A549 (cell line): Measurements from ENCODE around the gene TRPM2. TPM values are rescaled to one million over a fixed set of nuclear protein-coding genes. Genes with fewer than 3 reads are reported as not detected.

Experiments used
- ATAC-seq, 2 experiments: fragments of 200-7000 bp in 1 of 2; fragments of >200 bp in 1 of 2; cut with Nextera tagmentation in 1 of 2; cut with Tn5 transposase in 1 of 2; 3 replicates each; pipeline versions ENCODE4 v1.8.0 to v1.9.1; 2018 to 2020; ENCODE audit warnings: mild to moderate bottlenecking in 1 of 2, moderate library complexity in 1 of 2
- CTCF ChIA-PET: fragments of 300-600 bp; sonication (Branson Sonifier 250); formaldehyde crosslinking; extraction: SDS; loops from one replicate; lab custom pipeline; 2021; ENCODE audit warnings: antibody characterized with exemption, inconsistent platforms; lab: Yijun Ruan, JAX
- POLR2A ChIA-PET: fragments of 350-600 bp; formaldehyde crosslinking; extraction: SDS; loops from one replicate; lab custom pipeline; 2021; ENCODE audit warnings: antibody characterized with exemption, inconsistent platforms; lab: Yijun Ruan, JAX
- DNase-seq, 2 experiments: peaks; one replicate each; pipeline versions ENCODE4 v3.0.0 to v3.0.0-alpha.2; 2011 to 2016; ENCODE audit warnings: low read depth in 1 of 2, low spot score in 1 of 2
- FAIRE-seq: peaks from 2 replicates; lab custom pipeline; 2011; peaks lifted over from hg19 to GRCh38; lab: Jason Lieb, UNC
- H3K27ac ChIP-seq, 2 experiments: fragments of >200 bp; sonication (Bioruptor Twin); formaldehyde crosslinking; 3 replicates each; pipeline ENCODE4 v1.5.1; 2016 to 2017
- H3K4me1 ChIP-seq: fragments of >200 bp; sonication (Bioruptor Twin); formaldehyde crosslinking; 3 replicates; pipeline ENCODE4 v1.6.1; 2016
- H3K4me2 ChIP-seq: fragments of >200 bp; sonication (Bioruptor Twin); formaldehyde crosslinking; 3 replicates; pipeline ENCODE4 v1.6.1; 2016
- H3K4me3 ChIP-seq: fragments of >200 bp; sonication (Bioruptor Twin); formaldehyde crosslinking; 3 replicates; pipeline ENCODE4 v1.5.1; 2016
- H3K9me3 ChIP-seq: fragments of >200 bp; sonication (Bioruptor Twin); formaldehyde crosslinking; 3 replicates; pipeline ENCODE4 v1.6.1; 2016
- CEBPB ChIP-seq, 2 experiments: fragments of >200 bp in 1 of 2; sonication (Bioruptor Twin) in 1 of 2; formaldehyde crosslinking in 1 of 2; IDR thresholded peaks; 2 replicates each; pipeline ENCODE4 v1.6.1; 2012 to 2016
- EHF ChIP-seq: fragments of 250-450 bp; sonication (Bioruptor Pico); IDR thresholded peaks from 2 replicates; pipeline ENCODE4 v1.5.0; 2020; ENCODE audit warnings: mild to moderate bottlenecking
- ESRRA ChIP-seq: fragments of 150-350 bp; IDR thresholded peaks from 2 replicates; pipeline ENCODE4 v1.6.1; 2014; ENCODE audit warnings: mild to moderate bottlenecking, low read length, borderline replicate concordance
- FOXS1 ChIP-seq: fragments of 250-450 bp; sonication (Bioruptor Pico); IDR thresholded peaks from 2 replicates; pipeline ENCODE4 v1.5.0; 2020; ENCODE audit warnings: mild to moderate bottlenecking, moderate library complexity
- HOXA7 ChIP-seq: fragments of 250-450 bp; sonication (Bioruptor Pico); IDR thresholded peaks from 2 replicates; pipeline ENCODE4 v1.5.0; 2020; ENCODE audit warnings: mild to moderate bottlenecking, moderate library complexity
- KDM5A ChIP-seq: fragments of 200-600 bp; sonication (generic); IDR thresholded peaks from 2 replicates; pipeline ENCODE4 v1.6.1; 2016; ENCODE audit warnings: antibody characterized with exemption, mild to moderate bottlenecking
- NR3C1 ChIP-seq: fragments of >200 bp; sonication (Bioruptor Twin); formaldehyde crosslinking; IDR thresholded peaks from 3 replicates; pipeline ENCODE4 v1.6.1; 2017
- PBX3 ChIP-seq: IDR thresholded peaks from 2 replicates; pipeline ENCODE4 v1.6.1; 2012
- PHF8 ChIP-seq: fragments of 200-600 bp; sonication (generic); IDR thresholded peaks from 2 replicates; pipeline ENCODE4 v1.6.1; 2016; ENCODE audit warnings: low read depth, mild to moderate bottlenecking, antibody characterized with exemption, moderate library complexity, borderline replicate concordance
- REST ChIP-seq: fragments of 200-600 bp; sonication (generic); IDR thresholded peaks from 2 replicates; pipeline ENCODE4 v1.6.1; 2016; ENCODE audit warnings: antibody characterized with exemption, mild to moderate bottlenecking, moderate library complexity
- RNF2 ChIP-seq: fragments of 200-600 bp; sonication (generic); IDR thresholded peaks from 2 replicates; pipeline ENCODE4 v1.6.1; 2016; ENCODE audit warnings: low read depth, mild to moderate bottlenecking, antibody characterized with exemption, moderate library complexity, borderline replicate concordance
- TFCP2L1 ChIP-seq: fragments of 250-450 bp; sonication (Bioruptor Pico); IDR thresholded peaks from 2 replicates; pipeline ENCODE4 v1.5.0; 2021; ENCODE audit warnings: mild to moderate bottlenecking
- TP53 ChIP-seq: fragments of 250-450 bp; sonication (Bioruptor Pico); IDR thresholded peaks from 2 replicates; pipeline ENCODE4 v1.5.0; 2021; ENCODE audit warnings: mild to moderate bottlenecking, moderate library complexity
- WGBS: methylation state at CpG from one replicate; pipeline ENCODE4 v1.1.6; 2017; ENCODE audit errors: missing lambda C conversion rate; 5-methylcytosine and 5-hydroxymethylcytosine counted together
- polyA plus RNA-seq, 4 experiments: library from polyadenylated mRNA; depleted of rRNA in 3 of 4; stranded (reverse); fragments of >200 nt; fragmentation: RNase III in 1 of 4; extraction: RNeasy Plus Mini Kit Qiagen cat#74134 plus additional on column Dnase treatment in 1 of 4; gene quantifications; 2 replicates in 3 of 4; 3 replicates in 1 of 4; pipeline ENCODE4 v1.2.3, GENCODE V29; 2011 to 2017
- TF ChIP-seq, protein P1 (sequence below): fragments of 450-650 bp; IDR thresholded peaks from 2 replicates; pipeline ENCODE4 v1.6.1; 2014; ENCODE audit warnings: antibody characterized with exemption
- TF ChIP-seq, protein P2 (sequence below): fragments of >200 bp; sonication (Bioruptor Twin); formaldehyde crosslinking; IDR thresholded peaks from 2 replicates; pipeline ENCODE4 v1.6.1; 2016
- TF ChIP-seq, protein P3 (sequence below): fragments of 150-350 bp; IDR thresholded peaks from 2 replicates; pipeline ENCODE4 v1.6.1; 2014; ENCODE audit warnings: low read depth, mild to moderate bottlenecking, low read length

Gene TRPM2
- polyA plus RNA-seq, 2 of the 4 experiments (the other 2 are of a cell fraction) = 3.2 to 5.5 TPM

- FAIRE-seq = no peak
- ChIA-PET POLR2A (no interaction called here), CTCF (interaction anchor here (0.7 kb wide), 1 partner anchor 132 kb away, joined by 3 read pairs; no protein-coding TSS in a partner anchor)
These were observed 1.1 kb upstream of the TRPM2 start for GRCh38 chr21:44352253-44352860.

DNA sequence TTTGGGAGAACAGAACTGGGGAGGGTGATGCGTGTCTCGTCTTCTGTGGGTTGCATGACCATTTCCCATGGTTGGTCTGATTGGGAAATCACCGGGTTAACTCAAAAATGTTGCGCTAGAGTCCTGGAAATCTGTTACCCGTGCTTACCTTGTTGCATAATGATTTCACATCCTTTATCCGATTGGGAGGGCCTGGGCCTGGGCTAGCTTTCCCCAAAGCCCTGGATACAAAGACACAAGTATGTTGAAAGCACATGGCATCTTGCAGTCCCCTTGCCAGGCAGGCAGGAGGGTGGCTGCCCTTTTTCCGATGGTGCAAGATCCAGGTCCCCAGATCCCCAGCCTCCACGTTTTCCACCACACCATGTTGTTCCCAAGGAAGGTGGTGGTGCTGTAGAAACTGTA, 582 bp downstream of the TRPM2 start:
- CTCF ChIA-PET = interaction anchor here (1.0 kb wide), 1 partner anchor 440 kb away, joined by 3 read pairs; no protein-coding TSS in a partner anchor
- WGBS = 57% methylated on average over 8 of the region's 8 CpGs
- no peak overlapping the region for H3K4me2 ChIP-seq
- FAIRE-seq (no peak), DNase-seq (no peak), ATAC-seq (no peak)
- no peaks in the 10 kb centered on the region for H3K4me1 ChIP-seq
- H3K27ac ChIP-seq = no peak overlapping the region
- POLR2A ChIA-PET = no interaction called here
- H3K9me3 ChIP-seq = no peaks in the 10 kb centered on the region
- H3K4me3 ChIP-seq = no peak overlapping the region
- no peak for TF ChIP-seq RNF2
- TF ChIP-seq CEBPB (IDR thresholded peaks at IDR 0.05) = no peak
- no peak for TF ChIP-seq PBX3
- no peak for TF ChIP-seq EHF
- TF ChIP-seq TP53 = no peak
- TF ChIP-seq, protein P1, sequence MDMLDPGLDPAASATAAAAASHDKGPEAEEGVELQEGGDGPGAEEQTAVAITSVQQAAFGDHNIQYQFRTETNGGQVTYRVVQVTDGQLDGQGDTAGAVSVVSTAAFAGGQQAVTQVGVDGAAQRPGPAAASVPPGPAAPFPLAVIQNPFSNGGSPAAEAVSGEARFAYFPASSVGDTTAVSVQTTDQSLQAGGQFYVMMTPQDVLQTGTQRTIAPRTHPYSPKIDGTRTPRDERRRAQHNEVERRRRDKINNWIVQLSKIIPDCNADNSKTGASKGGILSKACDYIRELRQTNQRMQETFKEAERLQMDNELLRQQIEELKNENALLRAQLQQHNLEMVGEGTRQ = no peak

More at GRCh38 chr21:44352253-44352860, 1.1 kb upstream of the TRPM2 start:
- Histone ChIP-seq H3K4me2 (no peak overlapping the region), H3K4me1 (no peaks in the 10 kb centered on the region), H3K27ac (no peak overlapping the region), H3K9me3 (no peaks in the 10 kb centered on the region), H3K4me3 (no peak overlapping the region)
- no peak for ATAC-seq
- TF ChIP-seq PHF8 = no peak
- no peak for TF ChIP-seq KDM5A
- TF ChIP-seq FOXS1 (CRISPR knock-in tag) = no peak
- TF ChIP-seq NR3C1 = no peak
- TF ChIP-seq EHF = no peak
- TF ChIP-seq, protein P2, sequence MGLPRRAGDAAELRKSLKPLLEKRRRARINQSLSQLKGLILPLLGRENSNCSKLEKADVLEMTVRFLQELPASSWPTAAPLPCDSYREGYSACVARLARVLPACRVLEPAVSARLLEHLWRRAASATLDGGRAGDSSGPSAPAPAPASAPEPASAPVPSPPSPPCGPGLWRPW = no peak
- TF ChIP-seq TFCP2L1 (CRISPR knock-in tag) = no peak
- TF ChIP-seq HOXA7 = no peak
- TF ChIP-seq, protein P3, sequence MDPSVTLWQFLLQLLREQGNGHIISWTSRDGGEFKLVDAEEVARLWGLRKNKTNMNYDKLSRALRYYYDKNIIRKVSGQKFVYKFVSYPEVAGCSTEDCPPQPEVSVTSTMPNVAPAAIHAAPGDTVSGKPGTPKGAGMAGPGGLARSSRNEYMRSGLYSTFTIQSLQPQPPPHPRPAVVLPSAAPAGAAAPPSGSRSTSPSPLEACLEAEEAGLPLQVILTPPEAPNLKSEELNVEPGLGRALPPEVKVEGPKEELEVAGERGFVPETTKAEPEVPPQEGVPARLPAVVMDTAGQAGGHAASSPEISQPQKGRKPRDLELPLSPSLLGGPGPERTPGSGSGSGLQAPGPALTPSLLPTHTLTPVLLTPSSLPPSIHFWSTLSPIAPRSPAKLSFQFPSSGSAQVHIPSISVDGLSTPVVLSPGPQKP = no peak
- no peak for TF ChIP-seq REST
- TF ChIP-seq ESRRA = no peak
- no peak for DNase-seq
- 65% methylated on average over 10 of the region's 17 CpGs for WGBS
